ENCODE data around the gene TNIK.
"Not testable (repeated sequence)": the region's sequence is repeated elsewhere in the genome, so short reads cannot be mapped to it uniquely, and the experiment has no call there.

TNIK gene

GRCh38 chr3:171254315-171254714 lies 205.9 kb downstream of the TNIK start:
- no peak for DNase-seq (ENCODE audit: low read depth)

GRCh38 chr3:171251835-171252234 lies 208.4 kb downstream of the TNIK start:
- no peak for DNase-seq (ENCODE audit: low read depth)

DNA sequence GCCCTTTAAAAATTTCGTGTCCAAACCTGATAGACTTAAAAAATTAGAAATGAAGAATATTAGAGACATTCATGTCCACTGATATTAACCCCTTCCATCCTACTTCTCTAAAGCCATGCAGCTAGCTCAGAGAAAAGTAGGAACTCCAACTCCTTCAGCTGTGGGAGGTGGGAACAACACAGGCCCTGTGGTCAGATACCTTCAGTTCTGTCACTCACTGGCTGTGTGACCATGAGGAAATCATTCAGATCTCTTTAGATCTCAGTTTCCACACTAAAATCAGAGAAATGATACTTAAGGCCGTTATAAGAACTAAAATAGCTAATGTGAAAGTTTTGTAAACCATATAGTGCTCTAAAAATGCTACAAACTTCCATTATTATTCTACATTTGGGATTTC lies 209.8 kb downstream of the TNIK start:
- no peak for DNase-seq (ENCODE audit: low read depth)

DNA sequence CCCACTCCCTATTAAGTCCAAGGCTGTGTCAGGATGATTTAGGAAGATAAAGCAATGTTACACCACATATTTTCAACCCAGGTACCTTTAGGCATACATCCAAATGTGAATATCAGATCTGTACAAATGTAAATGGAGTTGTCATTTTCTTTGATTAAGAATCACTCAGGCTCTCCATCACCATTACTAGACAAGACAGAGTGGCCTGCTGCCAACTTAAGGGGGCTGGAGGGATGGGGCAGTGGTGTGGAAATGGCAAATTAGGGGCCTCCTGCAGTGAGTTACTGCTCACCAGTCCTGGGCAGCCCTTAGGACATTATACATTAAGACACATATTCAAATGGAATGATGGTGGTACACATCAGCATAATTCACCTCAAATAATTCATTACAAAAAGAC lies 211.0 kb downstream of the TNIK start:
- no peak for DNase-seq (ENCODE audit: low read depth)

GRCh38 chr3:171248426-171249111 lies 211.6 kb downstream of the TNIK start:
- DNase-seq (ENCODE audit: low read depth): no peak

GRCh38 chr3:171245796-171246765 lies 214.1 kb downstream of the TNIK start:
- DNase-seq (ENCODE audit: low read depth): no peak

GRCh38 chr3:171242951-171243350 lies 217.3 kb downstream of the TNIK start:
- no peak for DNase-seq (ENCODE audit: low read depth)

DNA sequence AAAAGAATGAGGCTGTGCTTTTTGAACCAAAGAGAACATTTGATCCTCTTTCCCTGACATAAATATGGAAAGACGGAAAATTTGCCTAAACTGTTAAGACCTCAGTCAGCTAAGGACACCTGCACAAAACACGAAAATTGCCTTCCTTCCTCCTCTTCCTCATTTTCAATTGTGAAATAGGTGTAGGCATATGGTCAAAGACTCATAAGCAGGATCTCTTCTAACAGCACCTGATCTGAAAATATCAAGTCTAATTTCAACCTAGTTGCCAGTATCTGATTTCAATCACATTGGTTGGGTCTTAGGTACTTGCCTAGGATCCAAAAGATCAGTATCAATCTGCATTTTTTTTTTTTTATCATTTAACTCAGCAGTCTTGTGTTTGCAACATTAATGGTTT lies 218.0 kb downstream of the TNIK start:
- no peak for DNase-seq (ENCODE audit: low read depth)

DNA sequence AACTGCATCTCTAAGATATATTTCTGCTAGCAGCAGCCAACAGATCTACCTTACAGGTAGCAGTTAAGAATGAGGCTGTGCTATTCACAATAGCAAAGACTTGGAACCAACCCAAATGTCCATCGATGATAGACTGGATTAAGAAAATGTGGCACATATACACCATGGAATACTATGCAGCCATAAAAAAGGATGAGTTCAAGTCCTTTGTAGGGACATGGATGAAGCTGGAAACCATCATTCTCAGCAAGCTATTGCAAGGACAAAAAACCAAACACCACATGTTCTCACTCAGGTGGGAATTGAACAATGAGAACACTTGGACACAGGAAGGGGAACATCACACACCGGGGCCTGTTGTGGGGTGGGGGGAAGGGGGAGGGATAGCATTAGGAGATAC lies 218.6 kb downstream of the TNIK start:
- DNase-seq (ENCODE audit: low read depth): not testable (repeated sequence)

DNA sequence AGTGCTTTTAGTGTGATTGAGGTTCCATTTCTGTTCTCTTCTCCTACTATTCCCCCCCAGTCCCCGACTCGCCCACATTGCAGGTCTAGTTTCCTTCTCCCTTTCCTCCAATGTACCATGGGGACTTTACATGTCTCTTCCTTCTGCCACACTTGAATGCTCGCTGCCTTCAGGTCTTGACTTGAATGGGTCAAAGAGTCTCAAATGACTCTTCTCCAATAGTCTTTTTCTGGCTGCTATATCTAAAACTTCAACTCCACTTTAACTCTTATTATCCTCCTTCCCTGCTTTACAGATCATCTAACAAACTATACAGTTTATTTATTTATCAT lies 219.7 kb downstream of the TNIK start:
- no peak for DNase-seq (ENCODE audit: low read depth)

GRCh38 chr3:171239757-171240503 lies 220.3 kb downstream of the TNIK start:
- DNase-seq (ENCODE audit: low read depth): no peak

DNA sequence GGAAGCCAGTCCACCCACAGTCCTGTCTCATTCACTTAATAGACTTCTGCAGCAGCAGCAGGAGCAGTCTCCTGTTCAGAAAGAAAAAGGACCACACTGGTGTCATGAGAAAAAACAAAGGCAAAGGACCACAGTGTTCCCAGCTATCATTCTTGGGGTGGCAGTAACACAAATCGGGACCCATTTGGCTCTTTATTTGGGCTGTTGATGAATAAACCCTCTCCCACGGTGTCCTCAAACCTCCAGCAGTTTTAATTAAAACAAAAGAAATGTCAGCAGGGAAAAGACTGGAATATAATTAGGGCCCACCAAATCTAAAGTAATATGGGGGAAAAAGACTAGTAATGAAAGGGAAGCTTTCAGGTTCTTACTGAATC lies 223.2 kb downstream of the TNIK start:
- DNase-seq (ENCODE audit: low read depth): no peak

GRCh38 chr3:171236265-171237008 lies 223.8 kb downstream of the TNIK start:
- no peak for DNase-seq (ENCODE audit: low read depth)

DNA sequence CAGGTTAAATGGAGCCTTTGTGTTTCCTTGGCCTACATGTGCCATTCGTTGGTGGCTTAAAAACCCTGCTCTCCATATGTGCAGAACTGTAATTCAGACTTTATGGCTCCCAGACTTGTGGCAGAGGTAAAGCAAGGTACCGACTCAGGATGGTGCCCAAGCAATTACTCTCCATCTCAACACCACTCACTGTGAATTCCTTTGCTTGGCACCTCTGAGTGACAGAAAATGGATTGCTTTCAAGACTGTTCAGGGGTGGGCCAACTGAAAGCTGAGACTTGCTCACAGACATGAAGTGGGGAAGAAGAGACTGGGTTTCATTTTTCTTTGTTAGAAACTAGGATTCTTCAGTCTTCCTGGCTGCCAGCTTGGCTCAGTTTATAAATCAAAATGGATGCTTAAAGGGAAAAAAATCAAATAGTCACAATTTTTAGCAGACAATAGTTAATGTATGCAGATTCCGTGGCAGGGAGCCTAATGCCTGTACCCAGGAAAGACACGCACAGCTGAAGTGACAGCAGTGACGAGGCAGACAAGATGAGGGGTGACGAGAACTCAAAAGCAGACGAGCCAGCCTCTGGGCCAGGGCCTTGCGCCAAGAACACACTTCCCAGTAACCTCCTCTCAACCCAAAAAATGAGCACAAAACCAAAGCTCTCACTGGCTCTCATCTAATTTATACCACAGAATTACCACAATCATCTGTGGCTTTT lies 225.8 kb downstream of the TNIK start:
- no peak for DNase-seq (ENCODE audit: low read depth)

DNA sequence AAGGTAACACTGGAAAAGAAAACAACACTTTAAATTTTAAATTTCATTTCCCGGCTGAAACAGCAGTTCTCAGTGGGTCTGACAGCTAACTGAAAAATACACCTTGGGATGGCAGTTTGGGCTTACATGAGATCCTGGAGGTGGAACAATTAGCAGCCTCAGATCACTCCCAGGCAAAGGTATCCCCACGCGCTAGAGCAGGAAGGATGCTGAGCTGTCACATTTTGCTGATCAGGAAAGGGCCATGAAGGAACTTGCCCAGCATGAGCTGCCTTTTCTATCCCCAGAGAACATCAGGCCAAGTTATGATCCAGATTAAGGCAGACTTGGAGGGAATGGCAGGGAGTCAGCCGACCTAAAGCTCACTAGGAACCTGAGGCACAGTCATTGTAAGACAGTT lies 228.8 kb downstream of the TNIK start:
- no peak for DNase-seq (ENCODE audit: low read depth)

GRCh38 chr3:171230865-171231264 lies 229.3 kb downstream of the TNIK start:
- no peak for DNase-seq (ENCODE audit: low read depth)

- DNase-seq (ENCODE audit: low read depth): no peak
Observed at GRCh38 chr3:171229173-171229572, 231.0 kb downstream of the TNIK start.

DNA sequence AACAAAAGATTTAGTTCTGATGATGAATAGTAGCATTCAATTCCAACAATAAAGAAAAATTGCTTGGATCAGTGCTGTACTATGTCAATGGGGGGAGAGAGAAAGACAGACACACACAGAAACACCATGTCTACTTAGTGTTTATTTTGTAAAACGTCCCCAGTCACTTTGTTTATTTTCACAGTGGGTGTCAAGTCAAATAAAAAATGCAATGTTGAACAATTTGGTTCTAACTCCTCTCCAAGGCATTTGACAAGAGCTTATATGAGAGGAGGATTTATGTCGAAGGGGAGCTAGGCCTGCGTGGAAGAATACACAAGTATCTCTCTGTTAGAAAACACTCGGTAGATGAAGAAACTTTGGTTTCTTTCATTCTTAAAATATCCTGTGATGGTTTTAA lies 232.0 kb downstream of the TNIK start:
- DNase-seq (ENCODE audit: low read depth): no peak

- no peak for DNase-seq (ENCODE audit: low read depth)
Observed at GRCh38 chr3:171227828-171228227, 232.4 kb downstream of the TNIK start.

DNA sequence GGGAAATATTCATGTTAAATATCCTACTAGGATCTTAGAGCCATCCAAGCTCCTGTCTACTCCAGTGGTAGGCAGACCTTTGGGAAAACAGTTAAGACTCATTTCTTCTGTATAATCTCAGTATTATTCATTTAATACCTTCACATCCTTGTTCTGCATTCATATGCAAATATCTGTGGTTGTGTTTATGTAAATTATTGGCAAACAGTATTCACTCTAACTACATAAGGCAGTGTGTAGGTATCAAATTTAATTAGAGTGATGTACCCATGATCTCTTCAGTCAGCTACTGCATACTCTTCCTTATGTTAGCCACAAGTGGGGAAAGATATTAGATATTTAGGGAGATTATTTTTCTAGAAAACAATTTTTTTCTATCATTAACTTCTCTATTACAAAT lies 232.8 kb downstream of the TNIK start:
- no peak for DNase-seq (ENCODE audit: low read depth)

DNA sequence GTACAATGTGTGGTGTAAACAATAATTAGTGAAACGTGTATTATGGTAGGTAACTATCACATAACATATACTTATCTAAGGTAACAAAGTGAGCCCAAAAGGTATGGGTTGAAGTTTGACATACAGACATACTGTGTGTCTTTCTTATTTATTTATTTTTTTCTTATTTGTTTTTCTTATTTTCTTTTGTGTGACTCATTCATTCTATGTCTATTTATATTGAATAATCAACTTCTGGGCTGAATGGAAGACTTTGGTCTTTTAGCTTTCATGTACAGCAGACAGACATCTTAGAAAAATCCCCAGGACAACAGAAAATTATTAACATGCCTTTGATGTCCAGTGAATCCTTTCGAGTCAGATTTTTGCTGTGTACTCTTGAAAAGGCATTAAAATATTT lies 233.4 kb downstream of the TNIK start:
- DNase-seq (ENCODE audit: low read depth): no peak

- no peak for DNase-seq (ENCODE audit: low read depth)
Observed at GRCh38 chr3:171225708-171226107, 234.5 kb downstream of the TNIK start.
